Thyroid gland (tissue), 4 donors: ENCODE measurements around the gene EPN1.

ENCODE experiments used
- CTCF ChIP-seq, 6 experiments: fragments of 200-600 bp in 3 of 6; fragments of 450-650 bp in 3 of 6; sonication (generic) in 3 of 6; IDR thresholded peaks; one replicate each; pipeline ENCODE4 v1.5.1; 2016 to 2019; ENCODE audit warnings: antibody characterized with exemption in 6 of 6, mild to moderate bottlenecking in 2 of 6, inconsistent platforms in 1 of 6, moderate library complexity in 1 of 6
- POLR2A ChIP-seq, 2 donors: fragments of 450-650 bp; IDR thresholded peaks; one replicate each; pipeline ENCODE4 v1.6.1; 2017; ENCODE audit warnings: antibody characterized with exemption in 2 of 2, mild to moderate bottlenecking in 2 of 2, moderate library complexity in 1 of 2

- TF ChIP-seq CTCF (IDR thresholded peaks at IDR 0.05) (no peak), POLR2A (IDR thresholded peaks at IDR 0.05) (no peak)
These were observed 26.3 kb upstream of the EPN1 start for GRCh38 chr19:55648585-55649267.
